HG02571 (cell line): ENCODE data around the gene FGFRL1.

Experiments
- ATAC-seq: cut with Tn5 transposase; IDR thresholded peaks from one replicate; pipeline ENCODE4 v1.9.1; 2021; ENCODE audit warnings: mild to moderate bottlenecking, moderate library complexity; ENCODE audit not compliant: unreplicated experiment

The FGFRL1 gene

GRCh38 chr4:1062419-1062818 is 51.0 kb downstream of the FGFRL1 start:
- no peak for ATAC-seq

GRCh38 chr4:1065732-1066131 is 54.3 kb downstream of the FGFRL1 start:
- ATAC-seq, result no peak

GRCh38 chr4:1069394-1069793 is 58.0 kb downstream of the FGFRL1 start:
- ATAC-seq, result no peak

GRCh38 chr4:1072830-1073446 is 61.5 kb downstream of the FGFRL1 start:
- no peak for ATAC-seq

- no peak for ATAC-seq
These were observed 62.7 kb downstream of the FGFRL1 start for GRCh38 chr4:1074077-1074476.

- ATAC-seq, result no peak
These were observed 63.8 kb downstream of the FGFRL1 start for GRCh38 chr4:1075225-1075624.

- no peak for ATAC-seq
These were observed 64.6 kb downstream of the FGFRL1 start for GRCh38 chr4:1075809-1076699.
